ENCODE results near the gene VAX1.
"Not testable (repeated sequence)": the region's sequence is repeated elsewhere in the genome, so short reads cannot be mapped to it uniquely, and the experiment has no call there.

The VAX1 gene

GRCh38 chr10:117137911-117138642 lies at the start of gene VAX1:
VAX1 (minus strand) TSS chr10:117138270; CDS start chr10:117138056, 214 bp downstream.
- DNase-seq (ENCODE audit: low read depth in 2 of 2) = no peak

DNA sequence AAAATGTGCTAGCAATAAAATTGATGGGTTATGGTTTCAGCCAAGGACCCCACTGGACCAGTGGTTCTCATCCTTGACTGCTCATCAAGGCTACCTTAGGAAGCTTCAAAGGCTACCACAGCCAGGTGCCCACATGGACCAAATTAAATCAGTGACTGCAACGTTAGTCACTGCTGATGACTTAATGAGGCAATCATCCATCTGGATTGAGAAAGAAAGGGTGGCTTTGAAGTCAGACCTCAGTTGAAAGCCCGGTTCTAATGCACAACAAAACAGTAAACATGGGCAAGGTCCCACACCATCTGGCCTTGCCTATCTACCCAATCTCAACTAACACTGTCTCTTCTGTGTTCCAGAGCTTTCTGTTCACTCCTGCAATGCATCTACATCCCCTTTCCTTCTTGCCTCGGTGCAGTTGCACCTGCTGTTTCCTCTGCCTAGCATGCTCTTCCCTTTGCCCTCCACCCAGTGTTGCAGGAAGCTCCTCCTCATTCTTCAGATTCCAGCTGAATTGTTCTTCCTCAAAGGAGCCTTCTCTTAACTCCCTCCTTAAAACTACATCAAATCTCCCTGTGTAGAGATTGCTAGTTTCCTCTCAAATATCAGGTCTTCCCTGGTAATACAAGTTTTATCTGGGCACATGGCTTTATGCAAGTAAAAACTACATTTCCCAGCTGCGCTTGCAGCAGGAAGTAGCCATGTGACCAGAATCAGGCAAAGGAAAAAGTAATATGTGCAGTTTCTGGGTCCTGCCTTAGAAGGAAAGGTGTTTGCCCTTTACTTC lies 49.0 kb upstream of the VAX1 start:
- DNase-seq (ENCODE audit: low read depth in 2 of 2) = no peak

GRCh38 chr10:117185817-117186216 lies 47.7 kb upstream of the VAX1 start:
- DNase-seq (ENCODE audit: low read depth in 2 of 2) = not testable (repeated sequence)

- no peak for DNase-seq (ENCODE audit: low read depth in 2 of 2)
These were observed 46.8 kb upstream of the VAX1 start for GRCh38 chr10:117184821-117185220.

DNA sequence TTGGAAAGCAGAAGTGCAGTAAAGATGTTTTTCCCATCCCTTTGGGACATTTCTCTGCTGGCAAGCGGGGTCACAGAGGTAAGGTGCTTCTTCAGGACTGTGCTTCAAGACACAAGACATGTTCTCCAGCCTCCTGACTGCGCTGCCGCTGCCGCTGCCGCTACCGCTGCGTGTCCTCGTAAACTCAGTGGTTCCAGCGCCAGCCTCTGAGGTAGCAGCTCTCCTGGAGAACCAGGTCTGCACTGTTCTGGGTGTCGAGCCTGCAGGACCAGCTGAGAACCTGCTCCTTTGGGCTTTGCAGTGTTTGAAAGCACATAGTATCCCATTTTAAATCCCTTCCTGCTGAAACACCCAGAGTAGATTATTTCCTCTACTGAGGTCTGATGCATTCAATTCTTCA lies 46.2 kb upstream of the VAX1 start:
- DNase-seq (ENCODE audit: low read depth in 2 of 2) = no peak

DNA sequence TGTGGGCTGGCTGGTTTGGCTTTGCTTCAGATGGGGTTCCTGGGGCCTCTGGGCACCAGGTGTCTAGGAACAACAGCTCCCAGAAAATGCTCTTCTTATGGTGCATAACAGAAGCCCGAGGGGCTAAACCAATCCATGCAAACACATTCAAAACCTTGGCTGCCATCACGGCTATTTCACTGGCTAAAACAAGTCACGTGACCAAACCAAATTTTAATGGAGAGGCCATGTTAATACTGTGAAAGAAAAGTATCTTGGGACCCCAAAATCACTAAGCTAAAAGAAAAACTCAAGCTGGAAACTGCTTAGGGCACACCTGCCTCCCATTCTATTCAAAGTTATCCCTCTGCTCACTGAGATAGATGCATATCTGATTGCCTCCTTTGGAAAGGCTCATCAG lies 40.1 kb upstream of the VAX1 start:
- DNase-seq (ENCODE audit: low read depth in 2 of 2) = no peak

GRCh38 chr10:117175901-117176534 lies 37.9 kb upstream of the VAX1 start:
- DNase-seq (ENCODE audit: low read depth in 2 of 2) = peak; percentile 71 to 74

- no peak for DNase-seq (ENCODE audit: low read depth in 2 of 2)
These were observed 37.3 kb upstream of the VAX1 start for GRCh38 chr10:117175215-117175900.

DNA sequence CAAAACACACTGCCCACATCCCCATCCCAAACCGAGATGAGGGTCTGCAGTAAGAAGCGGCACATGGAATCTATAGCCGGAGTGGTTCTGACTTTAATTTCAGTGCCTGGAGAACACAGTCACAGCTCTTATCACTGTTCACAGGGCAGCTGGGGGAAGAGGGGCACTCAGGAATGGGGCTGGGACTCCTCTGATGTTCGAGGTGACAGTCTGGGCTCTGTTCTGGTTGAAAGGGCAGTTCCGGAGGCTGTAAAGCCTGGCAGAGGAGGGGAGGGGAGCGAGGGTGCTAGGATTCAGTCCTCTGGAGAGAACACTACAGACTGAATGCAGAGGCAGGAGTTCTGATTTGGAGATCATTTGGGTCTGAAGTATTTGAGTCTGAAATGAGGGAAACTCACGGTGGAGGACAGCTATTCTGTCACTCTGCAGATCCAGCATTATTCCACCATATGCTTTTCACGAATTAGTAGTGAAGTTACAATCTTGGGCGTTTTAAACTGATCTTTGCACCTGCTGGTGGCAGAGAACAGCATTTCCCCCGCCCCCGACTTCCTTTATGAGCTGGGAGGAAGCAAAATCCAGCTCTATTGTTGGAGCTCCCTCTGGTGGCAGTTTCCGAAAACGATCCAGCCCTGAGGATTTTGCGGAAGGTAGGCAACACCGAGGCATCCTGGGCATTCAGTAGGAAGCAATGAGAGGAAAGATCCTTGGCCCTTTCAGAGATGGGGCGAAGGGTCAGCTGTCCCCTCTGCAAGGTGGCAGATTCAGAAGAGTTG lies 36.6 kb upstream of the VAX1 start:
- DNase-seq (ENCODE audit: low read depth in 2 of 2) = peak; percentile 83 to 85

- DNase-seq (ENCODE audit: low read depth in 2 of 2) = no peak
These were observed 32.2 kb upstream of the VAX1 start for GRCh38 chr10:117170244-117170643.

- no peak for DNase-seq (ENCODE audit: low read depth in 2 of 2)
These were observed 31.4 kb upstream of the VAX1 start for GRCh38 chr10:117169480-117169879.

GRCh38 chr10:117168729-117169128 lies 30.7 kb upstream of the VAX1 start:
- no peak for DNase-seq (ENCODE audit: low read depth in 2 of 2)

GRCh38 chr10:117167789-117168674 lies 30.0 kb upstream of the VAX1 start:
- DNase-seq (ENCODE audit: low read depth in 2 of 2) = peak; percentile 44 to 51

- DNase-seq (ENCODE audit: low read depth in 2 of 2) = no peak
These were observed 29.3 kb upstream of the VAX1 start for GRCh38 chr10:117167346-117167788.

GRCh38 chr10:117166418-117167345 lies 28.6 kb upstream of the VAX1 start:
- no peak for DNase-seq (ENCODE audit: low read depth in 2 of 2)

DNA sequence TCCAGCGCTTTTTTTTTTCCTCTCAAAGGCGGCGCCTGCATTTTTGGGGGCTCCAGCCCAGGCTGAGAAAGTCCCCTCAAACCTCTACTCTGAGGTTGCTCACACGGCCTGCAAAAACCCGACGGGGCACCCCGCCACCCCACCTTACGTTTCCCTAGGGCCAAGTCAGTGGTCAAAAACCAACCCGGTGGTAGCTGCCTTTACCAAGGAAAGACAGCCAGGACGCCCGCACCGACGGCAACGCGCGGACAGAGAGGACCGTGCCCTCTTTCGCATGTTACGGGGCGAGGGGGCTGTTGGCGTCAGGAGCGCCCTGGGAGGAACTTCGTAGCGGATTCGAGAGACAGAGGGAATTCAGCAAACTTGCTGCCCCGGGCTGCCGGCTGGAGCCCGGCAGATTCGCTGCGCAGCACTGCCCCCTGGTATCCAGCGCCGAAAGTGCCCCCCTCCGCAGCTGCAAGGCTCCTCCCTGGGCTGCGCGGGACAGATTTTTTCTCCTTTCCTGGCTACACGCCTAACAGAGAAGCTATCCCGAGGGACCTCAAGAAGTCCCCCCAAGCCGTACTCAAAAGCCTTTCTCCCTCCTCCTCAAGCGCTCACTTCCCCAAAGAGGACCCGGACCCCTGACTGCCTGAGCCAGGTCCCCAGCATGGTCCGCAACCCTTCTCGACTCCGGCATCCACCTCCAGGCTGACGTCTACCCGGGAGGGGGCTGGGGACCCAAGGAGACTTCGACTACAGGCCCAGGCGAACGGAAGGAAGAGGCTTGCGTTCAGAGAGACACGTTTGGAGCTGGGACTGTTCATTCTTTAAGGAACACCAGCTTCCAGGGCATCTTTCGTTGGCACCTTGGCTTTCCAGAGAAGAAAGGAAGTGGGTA lies 27.7 kb upstream of the VAX1 start:
- DNase-seq (ENCODE audit: low read depth in 2 of 2) = peak in 1 of 2 donors; percentile 19

GRCh38 chr10:117164592-117165537 lies 26.8 kb upstream of the VAX1 start:
- DNase-seq (ENCODE audit: low read depth in 2 of 2) = no peak

All from activated CD4-positive, alpha-beta T cell treated with anti-CD3 and anti-CD28 coated beads for 24 hours (primary cell).